Bronchial epithelial cell (primary cell): ENCODE measurements around the gene TRMT13. TPM values are rescaled to one million over a fixed set of nuclear protein-coding genes. Genes with fewer than 3 reads are reported as not detected.

Experiments
- DNase-seq: peaks from one replicate; pipeline ENCODE4 v3.0.0-alpha.2; 2010; ENCODE audit warnings: low read depth
- FAIRE-seq: peaks from 2 replicates; lab custom pipeline; 2011; peaks lifted over from hg19 to GRCh38; lab: Jason Lieb, UNC
- H3K27me3 ChIP-seq: 2 replicates; pipeline ENCODE4 v1.5.1; 2011; ENCODE audit warnings: low read length; ENCODE audit not compliant: control insufficient read depth, insufficient read depth
- H3K36me3 ChIP-seq: 2 replicates; pipeline ENCODE4 v1.5.1; 2011; ENCODE audit warnings: low read length; ENCODE audit not compliant: control insufficient read depth, insufficient read depth
- H3K4me3 ChIP-seq: 2 replicates; pipeline ENCODE4 v1.5.1; 2011; ENCODE audit warnings: mild to moderate bottlenecking, low read depth, low read length, control low read depth
- total RNA-seq: library from RNA; depleted of rRNA; stranded (reverse); fragments of >200 nt; gene quantifications from 2 replicates; pipeline ENCODE4 v1.2.1, GENCODE V29; 2014
- TF ChIP-seq, protein P1 (sequence below): IDR thresholded peaks from 2 replicates; pipeline ENCODE4 v1.5.1; 2011; ENCODE audit warnings: mild to moderate bottlenecking, moderate library complexity, low read length, control low read depth, inconsistent platforms; ENCODE audit not compliant: insufficient read depth, severe bottlenecking

Gene TRMT13
- total RNA-seq, 1 donor from 2014 or later, result 14.2 TPM

DNA sequence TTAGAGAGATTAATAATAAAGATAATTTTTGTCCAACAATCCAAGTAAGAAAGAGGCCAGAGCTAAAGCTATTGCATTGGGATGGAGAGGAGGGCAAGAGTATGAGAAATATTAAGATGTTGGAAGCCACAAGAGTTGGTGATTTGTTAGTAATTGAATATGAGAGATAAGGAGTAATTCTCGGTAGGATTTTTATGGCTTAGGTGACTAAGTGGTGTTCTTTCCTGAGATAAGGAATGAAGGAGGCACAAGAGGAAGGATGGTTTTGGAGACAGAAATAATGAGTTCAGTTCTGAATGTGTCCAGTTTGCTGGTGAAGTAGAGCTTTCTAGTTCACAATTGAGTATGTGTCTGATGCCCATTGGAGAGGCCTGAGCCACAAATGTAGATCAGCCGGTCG is 9.4 kb downstream of the TRMT13 start:
- peaks cover 13% of the 10 kb centered on the region for H3K36me3 ChIP-seq
- no peaks in the 10 kb centered on the region for H3K27me3 ChIP-seq
- no peak overlapping the region for H3K4me3 ChIP-seq
- TF ChIP-seq, protein P1, sequence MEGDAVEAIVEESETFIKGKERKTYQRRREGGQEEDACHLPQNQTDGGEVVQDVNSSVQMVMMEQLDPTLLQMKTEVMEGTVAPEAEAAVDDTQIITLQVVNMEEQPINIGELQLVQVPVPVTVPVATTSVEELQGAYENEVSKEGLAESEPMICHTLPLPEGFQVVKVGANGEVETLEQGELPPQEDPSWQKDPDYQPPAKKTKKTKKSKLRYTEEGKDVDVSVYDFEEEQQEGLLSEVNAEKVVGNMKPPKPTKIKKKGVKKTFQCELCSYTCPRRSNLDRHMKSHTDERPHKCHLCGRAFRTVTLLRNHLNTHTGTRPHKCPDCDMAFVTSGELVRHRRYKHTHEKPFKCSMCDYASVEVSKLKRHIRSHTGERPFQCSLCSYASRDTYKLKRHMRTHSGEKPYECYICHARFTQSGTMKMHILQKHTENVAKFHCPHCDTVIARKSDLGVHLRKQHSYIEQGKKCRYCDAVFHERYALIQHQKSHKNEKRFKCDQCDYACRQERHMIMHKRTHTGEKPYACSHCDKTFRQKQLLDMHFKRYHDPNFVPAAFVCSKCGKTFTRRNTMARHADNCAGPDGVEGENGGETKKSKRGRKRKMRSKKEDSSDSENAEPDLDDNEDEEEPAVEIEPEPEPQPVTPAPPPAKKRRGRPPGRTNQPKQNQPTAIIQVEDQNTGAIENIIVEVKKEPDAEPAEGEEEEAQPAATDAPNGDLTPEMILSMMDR, result no peak
- FAIRE-seq, result no peak
- no peak for DNase-seq

GRCh38 chr1:100145116-100145515 is 12.2 kb downstream of the TRMT13 start:
- TF ChIP-seq, protein P1, result no peak
- FAIRE-seq (no peak), DNase-seq (no peak)
- Histone ChIP-seq H3K36me3 (peaks cover 6% of the 10 kb centered on the region), H3K4me3 (no peak overlapping the region), H3K27me3 (no peaks in the 10 kb centered on the region)

DNA sequence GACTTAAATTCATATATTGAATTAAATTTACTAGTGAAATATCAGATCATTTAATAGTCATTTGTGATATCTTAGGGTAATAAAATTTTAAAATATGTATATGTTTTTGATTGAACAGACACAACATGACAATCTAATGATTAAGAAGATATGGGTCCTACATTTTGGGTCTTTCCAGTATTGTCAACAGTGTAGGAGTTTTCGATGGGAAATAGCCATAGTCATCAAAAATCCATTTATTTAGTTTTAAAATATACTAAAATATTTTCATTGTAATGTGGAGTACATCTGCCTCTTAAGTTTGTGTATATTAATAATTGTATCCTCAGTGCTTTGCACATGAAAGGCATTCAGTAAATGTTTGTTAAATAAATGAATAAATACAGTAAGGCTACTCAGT is 14.0 kb downstream of the TRMT13 start:
- peaks cover 5% of the 10 kb centered on the region for H3K36me3 ChIP-seq
- no peak for FAIRE-seq
- no peak overlapping the region for H3K4me3 ChIP-seq
- no peak for DNase-seq
- TF ChIP-seq, protein P1, result no peak
- H3K27me3 ChIP-seq, result no peaks in the 10 kb centered on the region

GRCh38 chr1:100147875-100148274 is 14.9 kb downstream of the TRMT13 start:
- peaks cover 3% of the 10 kb centered on the region for H3K36me3 ChIP-seq
- FAIRE-seq (no peak), DNase-seq (no peak)
- H3K4me3 ChIP-seq, result no peak overlapping the region
- H3K27me3 ChIP-seq, result no peaks in the 10 kb centered on the region
- TF ChIP-seq, protein P1, result no peak

GRCh38 chr1:100151679-100152078 is 18.7 kb downstream of the TRMT13 start:
- FAIRE-seq (no peak), DNase-seq (no peak)
- no peaks in the 10 kb centered on the region for H3K27me3 ChIP-seq
- TF ChIP-seq, protein P1, result no peak
- no peak overlapping the region for H3K4me3 ChIP-seq
- peaks cover 1% of the 10 kb centered on the region for H3K36me3 ChIP-seq

DNA sequence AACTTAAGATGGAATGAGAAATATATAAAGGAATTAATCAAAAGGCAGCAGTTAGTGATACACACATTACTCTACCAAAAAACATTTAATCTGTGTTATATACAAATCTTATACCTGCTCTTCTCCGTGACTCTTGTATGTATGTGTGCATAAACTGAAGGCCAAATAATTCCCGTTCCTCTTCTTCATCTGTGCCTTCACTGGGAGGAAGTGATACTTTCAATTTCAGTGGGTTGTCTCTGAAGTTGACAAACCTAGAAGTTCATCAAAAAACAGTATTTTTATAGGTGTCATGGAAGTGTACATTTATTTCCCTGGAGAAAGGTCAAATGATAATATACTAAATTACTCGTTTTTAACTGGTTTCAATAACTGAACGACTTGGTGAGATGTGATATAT is 19.3 kb downstream of the TRMT13 start:
- FAIRE-seq, result no peak
- TF ChIP-seq, protein P1, result no peak
- no peak for DNase-seq
- no peak overlapping the region for H3K4me3 ChIP-seq
- no peaks in the 10 kb centered on the region for H3K27me3 ChIP-seq
- peaks cover 1% of the 10 kb centered on the region for H3K36me3 ChIP-seq
